Measurements from ENCODE around the gene DDX50. TPM values are rescaled to one million over a fixed set of nuclear protein-coding genes. Genes with fewer than 3 reads are reported as not detected.
"Not testable (repeated sequence)": the region's sequence is repeated elsewhere in the genome, so short reads cannot be mapped to it uniquely, and the experiment has no call there.

Gene DDX50
- total RNA-seq, 2 experiments from 2014 or later, result 44.6 to 48.6 TPM

- peaks cover 32% of the 10 kb centered on the region for H3K36me3 Mint-ChIP-seq (ENCODE audit: low read depth)
- H3K4me1 Mint-ChIP-seq, DNase-seq, H3K9me3 Mint-ChIP-seq, H3K27me3 Mint-ChIP-seq, POLR2A ChIA-PET, H3K4me3 Mint-ChIP-seq, H3K27ac Mint-ChIP-seq: not testable (repeated sequence)
- CTCF ChIA-PET, result interaction anchor here (1.1 kb wide), 1 partner anchor 16 kb away, joined by 4 read pairs; no protein-coding TSS in a partner anchor
These were observed 31.7 kb downstream of the DDX50 start for GRCh38 chr10:68932860-68933259.

GRCh38 chr10:68934994-68935393, 33.9 kb downstream of the DDX50 start:
- H3K27ac Mint-ChIP-seq, result no peak overlapping the region
- H3K4me1 Mint-ChIP-seq, result peaks cover 5% of the 10 kb centered on the region
- ChIA-PET POLR2A (interaction anchor here (0.6 kb wide), 1 partner anchor 21 kb away, joined by 3 read pairs; the partner anchor contains the start of gene DDX21), CTCF (interaction anchor here (0.9 to 1.4 kb wide), 2 partner anchors 11 to 15 kb away, joined by 3 to 4 read pairs; no protein-coding TSS in a partner anchor)
- no peak overlapping the region for H3K4me3 Mint-ChIP-seq
- DNase-seq, result no peak
- H3K9me3 Mint-ChIP-seq, result no peaks in the 10 kb centered on the region
- peaks cover 37% of the 10 kb centered on the region for H3K36me3 Mint-ChIP-seq (ENCODE audit: low read depth)
- no peaks in the 10 kb centered on the region for H3K27me3 Mint-ChIP-seq

- peaks cover 5% of the 10 kb centered on the region for H3K4me1 Mint-ChIP-seq
- CTCF ChIA-PET, result interaction anchor here (0.7 kb wide), 1 partner anchor 128 kb away, joined by 3 read pairs; no protein-coding TSS in a partner anchor
- H3K4me3 Mint-ChIP-seq, result no peak overlapping the region
- peaks cover 24% of the 10 kb centered on the region for H3K36me3 Mint-ChIP-seq (ENCODE audit: low read depth)
- DNase-seq, result no peak
- no peak overlapping the region for H3K27ac Mint-ChIP-seq
- H3K9me3 Mint-ChIP-seq, result no peaks in the 10 kb centered on the region
- no peaks in the 10 kb centered on the region for H3K27me3 Mint-ChIP-seq
- POLR2A ChIA-PET, result interaction anchor here (0.6 kb wide), 2 partner anchors 46 to 152 kb away, joined by 3 read pairs; no protein-coding TSS in a partner anchor
These were observed 37.0 kb downstream of the DDX50 start for GRCh38 chr10:68938117-68938516.

DNA sequence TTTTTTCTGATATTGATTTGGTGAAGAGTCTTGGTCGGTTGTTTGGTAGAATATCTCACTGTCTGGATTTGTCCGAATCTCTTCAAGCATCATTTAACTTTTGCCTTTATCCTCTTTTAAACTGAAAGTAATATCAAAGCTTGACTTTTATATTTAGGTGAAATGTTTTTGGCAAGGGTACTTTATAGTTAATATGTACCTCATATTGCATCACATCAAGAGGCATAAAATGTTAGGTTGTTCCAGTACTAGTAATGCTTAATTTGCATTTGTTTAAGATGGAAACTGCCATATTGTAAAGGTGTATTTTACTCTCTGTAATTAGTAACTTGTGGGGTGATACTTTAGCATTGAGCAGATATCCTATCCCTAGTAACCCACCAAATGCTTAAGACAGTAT, 37.8 kb downstream of the DDX50 start:
- DNase-seq, result no peak
- Mint-ChIP-seq H3K9me3 (no peaks in the 10 kb centered on the region), H3K4me3 (no peak overlapping the region), H3K27me3 (no peaks in the 10 kb centered on the region), H3K27ac (no peak overlapping the region), H3K36me3 (ENCODE audit: low read depth) (peaks cover 26% of the 10 kb centered on the region), H3K4me1 (peaks cover 5% of the 10 kb centered on the region)
- ChIA-PET CTCF (interaction anchor here (2.5 kb wide), 1 partner anchor 17 kb away, joined by 9 read pairs; the partner anchor contains the start of gene DDX21), POLR2A (no interaction called here)

DNA sequence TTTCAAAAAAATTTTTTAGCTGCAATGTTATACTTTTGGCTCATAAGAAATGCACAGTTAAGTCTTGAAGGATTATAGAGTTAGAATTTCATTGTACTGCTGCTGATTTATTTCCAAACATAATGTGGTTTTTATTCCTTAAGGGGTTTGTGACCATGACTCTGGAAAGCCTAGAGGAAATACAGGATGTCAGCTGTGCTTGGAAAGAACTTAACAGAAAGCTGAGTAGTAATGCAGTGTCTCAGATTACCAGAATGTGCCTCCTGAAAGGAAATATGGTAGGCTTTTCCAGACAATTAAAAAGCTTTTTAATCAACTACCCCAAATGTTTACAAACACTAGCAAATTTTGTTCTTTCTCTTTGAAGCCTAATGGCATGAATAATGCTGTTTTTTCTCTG, 39.8 kb downstream of the DDX50 start:
- DNase-seq, H3K27ac Mint-ChIP-seq, POLR2A ChIA-PET, H3K27me3 Mint-ChIP-seq, H3K4me1 Mint-ChIP-seq, H3K4me3 Mint-ChIP-seq, H3K9me3 Mint-ChIP-seq: not testable (repeated sequence)
- CTCF ChIA-PET, result interaction anchor here (1.1 to 2.5 kb wide), 3 partner anchors 13 to 15 kb away, joined by 3 to 9 read pairs (median 4); partner anchors contain the start of gene DDX21
- H3K36me3 Mint-ChIP-seq (ENCODE audit: low read depth), result peaks cover 30% of the 10 kb centered on the region

DNA sequence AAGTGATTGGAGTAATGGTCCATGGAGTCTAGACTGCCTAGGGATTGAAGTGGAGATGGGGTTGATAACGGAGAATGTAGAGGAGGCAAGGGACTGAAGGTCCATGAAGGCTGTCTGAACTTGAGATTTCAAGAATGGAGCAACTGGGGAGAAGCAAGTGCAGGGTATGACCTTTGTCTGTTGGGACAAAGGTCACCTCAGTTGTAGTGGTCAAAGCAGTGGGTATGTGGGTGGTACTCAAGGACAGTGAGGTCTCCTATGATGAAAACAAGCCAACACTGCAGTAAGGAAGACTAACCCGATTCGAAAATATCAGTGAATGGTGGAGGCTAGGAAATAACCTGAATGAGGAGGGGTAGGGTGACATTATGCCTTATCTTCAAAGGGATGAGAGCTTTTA, 49.5 kb downstream of the DDX50 start:
- peaks cover 24% of the 10 kb centered on the region for H3K36me3 Mint-ChIP-seq (ENCODE audit: low read depth)
- no peak overlapping the region for H3K27ac Mint-ChIP-seq
- no peaks in the 10 kb centered on the region for H3K9me3 Mint-ChIP-seq
- H3K4me3 Mint-ChIP-seq, result no peak overlapping the region
- ChIA-PET POLR2A (no interaction called here), CTCF (interaction anchor here (1.1 to 1.3 kb wide), 2 partner anchors 8 to 37 kb away, joined by 4 to 6 read pairs; no protein-coding TSS in a partner anchor)
- no peak for DNase-seq
- H3K27me3 Mint-ChIP-seq, result no peaks in the 10 kb centered on the region
- H3K4me1 Mint-ChIP-seq, result peaks cover 7% of the 10 kb centered on the region

- no peaks in the 10 kb centered on the region for H3K9me3 Mint-ChIP-seq
- H3K4me3 Mint-ChIP-seq, result peak overlapping the region; percentile 65
- ChIA-PET CTCF (interaction anchor here (0.6 to 1.5 kb wide), 12 partner anchors 9 to 245 kb away, joined by 3 to 5 read pairs (median 3); no protein-coding TSS in a partner anchor), POLR2A (interaction anchor here (1.0 kb wide), 1 partner anchor 172 kb away, joined by 3 read pairs; no protein-coding TSS in a partner anchor)
- peaks cover 31% of the 10 kb centered on the region for H3K4me1 Mint-ChIP-seq
- H3K27ac Mint-ChIP-seq, result peak overlapping the region; percentile 100
- no peaks in the 10 kb centered on the region for H3K27me3 Mint-ChIP-seq
- no peak for DNase-seq
- peaks cover 30% of the 10 kb centered on the region for H3K36me3 Mint-ChIP-seq (ENCODE audit: low read depth)
These were observed 53.8 kb downstream of the DDX50 start for GRCh38 chr10:68954904-68955303.

DNA sequence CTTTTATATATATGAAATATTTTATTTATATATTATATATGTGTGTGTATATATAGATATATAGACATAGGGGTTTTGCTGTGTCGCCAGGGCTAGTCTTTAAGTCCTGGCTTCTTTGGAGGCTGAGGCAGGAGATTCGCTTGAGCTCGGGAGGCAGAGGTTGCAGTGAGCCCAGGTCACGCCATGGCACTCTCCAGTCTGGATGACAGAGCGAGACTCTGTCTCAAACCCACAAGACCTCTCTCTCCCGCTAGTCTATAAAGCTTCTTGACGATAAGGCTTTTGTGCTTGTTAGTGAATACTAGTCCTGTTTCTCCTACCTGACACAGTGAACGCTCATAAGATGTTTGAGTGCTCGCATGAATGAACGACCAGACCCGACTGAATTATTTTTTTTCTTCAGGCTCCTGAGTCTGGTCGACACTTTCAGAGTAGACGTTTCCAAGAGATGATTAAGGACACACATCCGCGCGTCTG, 54.3 kb downstream of the DDX50 start:
- Mint-ChIP-seq H3K4me1 (peaks cover 34% of the 10 kb centered on the region), H3K4me3 (peak overlapping the region; percentile 99), H3K9me3 (no peaks in the 10 kb centered on the region), H3K36me3 (ENCODE audit: low read depth) (peaks cover 32% of the 10 kb centered on the region), H3K27me3 (no peaks in the 10 kb centered on the region), H3K27ac (peak overlapping the region; percentile 100)
- ChIA-PET CTCF (interaction anchor here (0.6 to 1.5 kb wide), 16 partner anchors 8 to 245 kb away, joined by 3 to 5 read pairs (median 3); no protein-coding TSS in a partner anchor), POLR2A (interaction anchor here (0.6 to 1.0 kb wide), 2 partner anchors 20 to 171 kb away, joined by 3 read pairs; no protein-coding TSS in a partner anchor)
- DNase-seq, result no peak

- CTCF ChIA-PET, result interaction anchor here (0.5 to 1.6 kb wide), 14 partner anchors 9 to 452 kb away, joined by 3 to 9 read pairs (median 4); no protein-coding TSS in a partner anchor
- Mint-ChIP-seq H3K9me3 (no peaks in the 10 kb centered on the region), H3K27ac (peak within 1 kb of the TSS; percentile 100), H3K4me3 (peak within 1 kb of the TSS; percentile 99), H3K4me1 (peaks cover 37% of the 10 kb centered on the region), H3K36me3 (ENCODE audit: low read depth) (peaks cover 35% of the 10 kb centered on the region), H3K27me3 (no peaks in the 10 kb centered on the region)
- DNase-seq, result peak; percentile 94
- POLR2A ChIA-PET, result interaction anchor here (0.6 to 1.0 kb wide), 2 partner anchors 21 to 170 kb away, joined by 3 read pairs; no protein-coding TSS in a partner anchor
These were observed 54.9 kb downstream of the DDX50 start, which contains the start of gene DDX21 for GRCh38 chr10:68955832-68956532. Gene DDX21, plus strand, starts transcription at chr10:68956170. Its CDS starts 56 bp downstream, at chr10:68956226.

DNA sequence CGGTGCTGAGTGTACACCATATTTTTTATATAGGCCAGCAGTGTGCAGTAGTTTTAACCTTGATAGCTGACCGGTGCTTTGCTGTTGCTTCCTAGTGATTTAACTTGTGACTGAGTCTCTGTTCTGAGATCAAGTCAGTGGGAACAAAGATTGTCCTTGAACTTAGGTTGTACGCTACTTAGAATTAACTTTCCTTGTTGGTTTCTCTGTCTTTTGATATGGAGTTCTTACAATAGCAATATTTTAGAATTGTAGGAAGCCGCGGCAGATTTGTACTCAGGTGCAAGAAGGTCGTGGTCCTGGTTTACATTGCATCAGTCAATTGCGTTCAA, 56.1 kb downstream of the DDX50 start:
- H3K36me3 Mint-ChIP-seq (ENCODE audit: low read depth), result peaks cover 45% of the 10 kb centered on the region

GRCh38 chr10:68957654-68958053, 56.5 kb downstream of the DDX50 start:
- CTCF ChIA-PET, result interaction anchor here (1.0 kb wide), 1 partner anchor 13 kb away, joined by 3 read pairs; no protein-coding TSS in a partner anchor

More for the DNA sequence above, 56.1 kb downstream of the DDX50 start:
- no peaks in the 10 kb centered on the region for H3K27me3 Mint-ChIP-seq
- DNase-seq, result no peak
- CTCF ChIA-PET, result interaction anchor here (1.0 to 1.6 kb wide), 3 partner anchors 13 to 451 kb away, joined by 3 to 6 read pairs (median 3); no protein-coding TSS in a partner anchor
- H3K4me3 Mint-ChIP-seq, result peak overlapping the region; percentile 99
- POLR2A ChIA-PET, result no interaction called here
- no peaks in the 10 kb centered on the region for H3K9me3 Mint-ChIP-seq
- peaks cover 47% of the 10 kb centered on the region for H3K4me1 Mint-ChIP-seq
- H3K27ac Mint-ChIP-seq, result peak overlapping the region; percentile 100

GRCh38 chr10:68959695-68960527, 58.8 kb downstream of the DDX50 start:
- DNase-seq, result no peak
- Mint-ChIP-seq H3K4me1 (peaks cover 46% of the 10 kb centered on the region), H3K4me3 (peak overlapping the region; percentile 14), H3K9me3 (no peaks in the 10 kb centered on the region), H3K27me3 (no peaks in the 10 kb centered on the region), H3K36me3 (ENCODE audit: low read depth) (peaks cover 61% of the 10 kb centered on the region), H3K27ac (peak overlapping the region; percentile 10)
- ChIA-PET POLR2A (no interaction called here), CTCF (interaction anchor here (0.6 to 1.3 kb wide), 3 partner anchors 8 to 39 kb away, joined by 3 to 7 read pairs (median 3); no protein-coding TSS in a partner anchor)

More at GRCh38 chr10:68957654-68958053, 56.5 kb downstream of the DDX50 start:
- Mint-ChIP-seq H3K4me3 (peak overlapping the region; percentile 99), H3K27ac (peak overlapping the region; percentile 100), H3K27me3 (no peaks in the 10 kb centered on the region), H3K36me3 (ENCODE audit: low read depth) (peaks cover 45% of the 10 kb centered on the region), H3K9me3 (no peaks in the 10 kb centered on the region), H3K4me1 (peaks cover 48% of the 10 kb centered on the region)
- no peak for DNase-seq
- POLR2A ChIA-PET, result no interaction called here

Data from activated CD4-positive, alpha-beta T cell treated with anti-CD3 and anti-CD28 coated beads, Interleukin-2, amount 10 ng/mL, durations not matched to agents 7 days and 5 days (primary cell).